GM21526 (cell line): Measurements from ENCODE around the gene SKIL.

ENCODE experiments used
- ATAC-seq: cut with Tn5 transposase; IDR thresholded peaks from one replicate; pipeline ENCODE4 v1.9.1; 2021; ENCODE audit warnings: moderate library complexity; ENCODE audit not compliant: unreplicated experiment, low FRiP score

The SKIL gene

GRCh38 chr3:170432416-170432815 is 74.9 kb downstream of the SKIL start:
- no peak for ATAC-seq

GRCh38 chr3:170436697-170437096 is 79.2 kb downstream of the SKIL start:
- no peak for ATAC-seq

- ATAC-seq, result no peak
These were observed 79.7 kb downstream of the SKIL start for GRCh38 chr3:170437176-170437575.

GRCh38 chr3:170437696-170438407 is 80.3 kb downstream of the SKIL start:
- ATAC-seq, result no peak

GRCh38 chr3:170438836-170439235 is 81.3 kb downstream of the SKIL start:
- ATAC-seq, result no peak

- no peak for ATAC-seq
These were observed 82.8 kb downstream of the SKIL start for GRCh38 chr3:170440344-170440743.

GRCh38 chr3:170441412-170441811 is 83.9 kb downstream of the SKIL start:
- no peak for ATAC-seq

GRCh38 chr3:170442947-170443346 is 85.4 kb downstream of the SKIL start:
- ATAC-seq, result no peak

GRCh38 chr3:170443457-170443856 is 85.9 kb downstream of the SKIL start:
- ATAC-seq, result no peak
